ENCODE measurements around the gene NUP58. TPM values are rescaled to one million over a fixed set of nuclear protein-coding genes. Genes with fewer than 3 reads are reported as not detected.

NUP58 gene
- polyA plus RNA-seq, 12 donors: 34.8 to 52.7 (median 42.7) TPM; not detected in 1

DNA sequence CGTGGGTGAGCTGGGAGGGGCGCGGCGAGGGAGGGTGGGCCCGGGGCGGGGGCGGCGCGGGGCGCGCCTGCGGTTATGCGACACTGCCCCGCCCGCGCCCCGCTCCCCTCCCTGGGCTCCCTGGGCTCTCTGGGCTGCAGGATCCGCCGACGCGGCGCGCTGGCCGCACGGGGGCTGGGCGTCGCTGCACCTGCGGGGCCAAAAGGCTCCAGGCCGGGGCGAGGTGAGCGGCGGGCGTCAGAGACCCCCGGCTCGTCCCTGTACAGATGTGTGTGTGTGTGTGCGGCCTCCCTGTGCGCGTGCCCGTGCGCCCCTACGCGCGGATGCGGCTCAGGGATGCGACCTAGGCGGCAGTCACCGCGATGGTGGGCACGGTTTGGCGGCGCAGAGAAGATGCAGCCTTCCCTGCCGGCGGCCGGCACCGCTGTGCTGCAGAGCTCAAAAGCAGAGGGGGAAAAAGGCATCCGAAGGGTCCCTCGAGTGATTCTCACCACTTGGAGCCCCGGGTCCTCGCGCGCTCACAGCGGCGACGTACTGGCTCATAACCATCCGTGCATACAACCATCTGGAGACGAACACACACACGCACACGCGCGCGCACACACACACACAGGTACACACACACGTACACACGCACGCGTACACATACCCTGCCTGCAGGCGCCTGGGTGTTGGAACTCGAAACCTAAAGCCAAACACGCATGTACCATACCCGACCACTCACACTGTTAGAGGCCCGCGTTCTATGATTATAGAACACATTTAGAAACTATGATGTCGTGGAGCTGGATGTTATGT is 71.1 kb downstream of the NUP58 start:
- DNase-seq: no peak

DNA sequence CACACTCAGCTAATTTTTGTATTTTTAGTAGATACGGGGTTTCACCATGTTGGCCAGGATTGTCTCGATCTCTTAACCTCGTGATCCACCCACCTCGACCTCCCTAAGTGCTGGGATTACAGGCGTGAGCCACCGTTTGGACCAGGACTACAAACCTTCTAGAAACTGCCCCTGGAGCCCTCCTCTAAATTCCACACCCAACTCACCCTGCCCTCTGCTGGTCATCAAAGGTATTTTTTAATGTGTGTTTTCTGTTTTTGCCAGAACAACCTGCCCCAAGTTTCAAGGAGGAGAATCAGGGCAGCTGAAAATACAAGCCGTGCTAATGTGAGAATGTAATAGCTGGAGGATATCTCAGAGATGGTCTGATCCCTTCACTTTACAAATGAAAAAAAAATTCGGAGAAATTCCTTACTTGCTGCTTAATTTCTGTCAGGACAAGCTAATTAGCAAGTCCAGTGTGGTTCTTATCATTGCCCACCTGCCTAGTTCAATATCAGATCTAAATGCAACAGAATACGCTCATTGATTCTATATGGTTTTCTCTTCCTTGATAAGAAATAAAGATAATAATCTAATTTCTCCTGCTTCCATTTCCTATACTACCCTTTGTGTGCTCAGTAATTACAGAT is 74.4 kb downstream of the NUP58 start:
- peak; percentile 13 for DNase-seq

DNA sequence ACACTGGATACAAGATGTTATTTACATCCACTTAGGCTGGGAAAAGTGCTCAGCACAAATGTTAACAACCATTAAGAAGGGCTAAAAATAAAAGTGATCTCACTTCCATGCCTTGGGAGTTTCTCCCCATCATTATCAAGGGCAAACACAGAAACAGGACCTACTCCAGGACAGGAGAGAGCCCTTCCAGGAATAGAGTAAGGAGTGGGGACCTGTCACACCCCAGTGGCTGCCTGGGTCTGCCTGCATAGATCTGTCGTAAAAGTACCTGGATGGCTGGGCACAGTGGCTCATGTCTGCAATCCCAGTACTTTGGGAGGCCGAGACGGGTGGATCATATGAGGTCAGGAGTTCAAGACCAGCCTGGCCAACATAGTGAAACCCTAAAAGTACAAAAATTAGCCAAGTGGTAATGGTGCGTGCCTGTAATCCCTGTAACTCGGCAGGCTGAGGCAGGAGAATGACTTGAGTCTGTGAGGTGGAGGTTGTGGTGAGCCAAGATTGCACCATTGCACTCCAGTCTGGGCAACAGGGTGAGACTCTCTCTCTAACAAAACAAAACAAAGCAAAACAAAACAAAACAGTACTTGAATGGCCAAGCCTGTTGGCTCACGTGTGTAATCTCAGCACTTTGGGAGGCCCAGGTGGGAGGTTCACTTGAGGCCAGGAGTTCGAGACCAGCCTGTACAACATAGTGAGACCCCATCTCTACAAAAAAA is 76.0 kb downstream of the NUP58 start:
- no peak for DNase-seq

DNA sequence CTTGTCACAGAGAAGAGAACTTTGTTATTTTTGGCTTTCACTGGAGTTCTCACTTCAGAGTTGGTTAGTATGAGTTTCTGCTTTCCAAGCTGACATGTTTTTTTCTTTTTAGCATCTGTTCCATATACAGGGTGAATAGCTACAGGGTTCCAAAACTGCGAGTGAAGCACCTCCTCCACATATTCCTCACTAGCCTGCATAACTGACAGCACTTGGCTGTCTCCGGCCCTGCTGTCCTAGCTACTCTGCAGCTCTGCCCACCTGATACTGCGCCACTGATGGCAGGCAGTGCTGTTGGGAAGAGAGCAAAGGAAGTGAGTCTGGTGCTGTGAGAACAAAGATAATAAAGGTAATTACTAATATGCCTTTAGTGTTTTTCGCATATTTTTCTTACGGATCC is 77.1 kb downstream of the NUP58 start:
- DNase-seq: no peak

DNA sequence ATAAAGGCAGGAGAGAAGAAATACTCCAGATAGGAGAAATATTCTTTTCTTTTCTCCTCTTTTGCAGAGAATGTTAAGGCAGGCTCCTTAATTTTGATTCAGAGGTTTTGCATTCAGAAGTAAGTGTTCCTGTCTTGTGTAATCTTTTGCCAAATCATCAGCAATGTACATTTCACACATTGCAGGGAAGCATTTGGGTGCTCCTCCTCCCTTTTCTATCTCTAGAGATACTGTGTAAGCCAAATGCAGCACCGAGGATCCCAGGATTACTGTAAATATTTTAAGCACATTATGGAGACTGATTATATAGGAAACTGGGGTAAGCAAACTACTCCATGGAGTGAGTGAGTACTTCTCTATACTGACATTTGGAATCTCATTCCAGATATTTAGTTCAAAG is 77.6 kb downstream of the NUP58 start:
- no peak for DNase-seq

DNA sequence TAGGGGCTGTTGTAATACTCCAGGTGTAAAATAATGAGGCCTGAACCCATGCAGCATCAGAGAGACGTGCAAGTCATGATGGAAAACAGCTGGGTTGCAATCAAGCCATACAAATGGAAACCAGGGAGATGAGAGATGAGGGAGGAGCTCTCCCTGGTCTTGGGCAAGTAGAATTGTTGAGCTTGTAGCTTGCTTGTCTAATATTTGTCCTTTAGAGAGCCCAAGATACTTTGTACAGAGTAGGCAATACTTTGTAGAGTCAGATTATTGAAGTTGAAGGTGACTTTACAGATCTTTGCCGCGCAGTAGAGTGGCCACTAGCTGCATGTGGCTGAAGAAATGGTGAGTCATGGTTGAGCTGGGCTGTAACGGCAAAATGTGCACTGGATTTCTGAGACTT is 78.7 kb downstream of the NUP58 start:
- DNase-seq: no peak

DNA sequence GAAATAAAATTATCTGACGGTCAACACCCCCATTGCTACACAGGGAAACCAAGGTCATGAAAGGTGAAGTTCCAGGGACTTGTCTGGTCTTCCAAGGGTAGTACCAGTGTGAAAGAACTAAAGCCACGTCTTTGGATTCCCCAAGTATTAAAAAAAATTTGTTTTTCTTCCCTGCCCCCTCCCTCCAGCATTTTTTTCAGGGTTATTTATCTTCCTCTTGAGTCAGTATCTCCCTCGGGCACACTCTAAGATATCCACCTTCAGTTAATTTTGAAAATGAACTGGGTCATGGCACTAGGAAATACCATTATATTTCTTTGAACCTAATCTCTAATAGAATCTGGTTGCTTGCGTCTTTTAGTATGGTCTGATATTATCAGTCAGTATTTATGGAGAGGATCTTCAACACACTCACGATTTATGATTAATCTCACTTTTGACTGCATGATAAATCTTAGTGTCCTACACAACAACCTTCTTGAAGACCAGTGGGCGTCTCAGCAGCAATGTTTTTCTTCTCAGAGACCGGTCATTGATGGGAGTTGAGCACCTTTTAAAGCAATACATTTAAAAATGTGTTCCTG is 79.4 kb downstream of the NUP58 start:
- no peak for DNase-seq

DNA sequence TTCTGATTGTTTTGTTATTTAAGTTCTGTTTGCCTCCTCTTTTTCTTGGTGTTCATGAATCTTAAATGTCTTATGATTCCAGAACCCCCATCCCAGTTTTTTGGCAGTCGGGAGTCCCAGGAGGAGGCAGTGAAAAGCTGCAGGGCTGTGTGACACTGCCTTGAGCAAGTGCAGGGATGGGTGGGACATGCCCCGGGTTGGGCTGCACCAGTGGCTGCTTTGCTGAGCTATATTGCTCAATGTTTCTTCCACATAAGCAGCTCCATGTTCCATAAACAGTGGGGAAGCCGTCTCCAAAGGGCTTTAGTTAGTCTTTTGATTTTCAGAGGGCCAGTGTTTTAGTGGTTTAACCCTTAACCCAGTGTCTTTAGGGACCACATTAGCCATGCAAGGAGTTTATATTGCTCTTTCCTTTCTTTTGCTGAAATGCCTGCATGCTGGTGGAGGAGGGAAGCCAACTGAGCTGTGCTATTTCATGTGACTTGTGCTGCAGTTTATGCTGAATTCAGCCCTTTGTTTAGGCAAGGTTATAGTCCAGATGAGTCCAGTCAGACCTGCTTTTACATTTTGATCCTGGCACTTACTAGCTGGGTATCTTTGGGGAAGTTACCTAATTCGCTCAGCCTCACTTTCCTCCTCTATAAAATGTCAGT is 83.5 kb downstream of the NUP58 start:
- no peak for DNase-seq

DNA sequence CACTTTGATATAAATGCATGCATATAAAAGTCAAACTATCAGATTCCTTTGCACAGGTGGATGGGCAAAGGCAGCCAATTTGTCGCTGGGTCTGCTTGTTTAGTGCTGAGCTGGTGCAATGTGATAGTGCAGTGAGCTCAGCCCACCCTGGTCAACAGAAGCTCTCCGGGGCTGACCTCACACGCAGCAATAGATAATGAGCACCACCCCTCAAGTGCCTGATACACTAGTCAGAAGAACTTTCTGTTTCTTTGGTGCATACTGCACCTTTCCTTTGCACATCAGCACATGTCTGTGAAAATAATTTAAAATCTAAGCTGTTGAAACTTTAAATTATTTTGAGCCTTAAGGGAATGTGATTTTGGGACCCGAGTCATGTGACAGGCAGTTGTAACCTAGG is 90.5 kb downstream of the NUP58 start:
- no peak for DNase-seq

Other genes starting within 250 kb of the NUP58 start
- gene PABPC3, start 205.5 kb upstream of the NUP58 start, polyA plus RNA-seq (ENCODE audit: insufficient read length in 12 of 12): 1 to 10 TPM in 1 of 12 donors, under 1 TPM in 10, not detected in 1; 0.27 to 5.2 (median 0.50) TPM
- gene AMER2, start 129.3 kb upstream of the NUP58 start, polyA plus RNA-seq (ENCODE audit: insufficient read length in 12 of 12): under 1 TPM in 10 of 12 donors, not detected in 2; 0.03 to 0.37 (median 0.08) TPM
- 10 to 100 TPM in 10 of 12 donors, 1 to 10 TPM in 1, not detected in 1; 10.0 to 16.1 (median 14.2) TPM for gene MTMR6, start 14.1 kb upstream of the NUP58 start, polyA plus RNA-seq (ENCODE audit: insufficient read length in 12 of 12)
- gene ATP8A2, start 70.3 kb downstream of the NUP58 start, polyA plus RNA-seq (ENCODE audit: insufficient read length in 12 of 12): 1 to 10 TPM in 11 of 12 donors, not detected in 1; 1.3 to 3.3 (median 2.4) TPM

Measured in muscle of arm (tissue), 12 donors.